Upper lobe of right lung (tissue), 1 donor: ENCODE data around the gene NLGN1. TPM values are rescaled to one million over a fixed set of nuclear protein-coding genes. Genes with fewer than 3 reads are reported as not detected.

Experiments
- ATAC-seq: fragments of 200-7000 bp; cut with Tn5 transposase; one replicate; pipeline ENCODE4 v1.9.1; 2020; ENCODE audit warnings: mild to moderate bottlenecking, moderate library complexity
- DNase-seq: peaks from one replicate; pipeline ENCODE4 v3.0.0-alpha.2; 2020
- H3K27ac ChIP-seq: fragments of 200-600 bp; one replicate; pipeline ENCODE4 v1.8.0; 2022
- H3K27me3 ChIP-seq: fragments of 200-600 bp; one replicate; pipeline ENCODE4 v1.8.0; 2022; ENCODE audit warnings: mild to moderate bottlenecking
- H3K36me3 ChIP-seq: fragments of 200-600 bp; one replicate; pipeline ENCODE4 v1.8.0; 2022
- H3K4me1 ChIP-seq: fragments of 200-600 bp; one replicate; pipeline ENCODE4 v1.8.0; 2022
- H3K4me3 ChIP-seq: fragments of 200-600 bp; one replicate; pipeline ENCODE4 v1.8.0; 2022; ENCODE audit warnings: mild to moderate bottlenecking
- H3K9me3 ChIP-seq: fragments of 200-600 bp; one replicate; pipeline ENCODE4 v1.8.0; 2022
- intact Hi-C: fragments of 100-400 bp; cut with DNase I; formaldehyde crosslinking; loops from one replicate; pipeline ENCODE4 v1.11.0; 2022
- total RNA-seq: library from RNA; stranded (reverse); fragmentation: NEBNext Ultra II Directional; extraction: Animal tissue kit (Norgen Biotek cat#: 25700); gene quantifications from one replicate; pipeline ENCODE4 v1.2.1, GENCODE V29; 2021
- TF ChIP-seq, protein P1 (sequence below): fragments of 200-600 bp; IDR thresholded peaks from one replicate; pipeline ENCODE4 v1.8.0; 2022; ENCODE audit warnings: antibody characterized with exemption
- donor health status: DM: no; HTN: yes; CAD: no; lungs with severe emphysema.

NLGN1 gene
- total RNA-seq, 1 donor from 2014 or later, result 3.3 TPM

GRCh38 chr3:174322789-174323188 lies 925.2 kb downstream of the NLGN1 start:
- no peak for ATAC-seq
- DNase-seq, result no peak
- Histone ChIP-seq H3K4me1 (no peaks in the 10 kb centered on the region), H3K9me3 (no peaks in the 10 kb centered on the region), H3K4me3 (no peak overlapping the region), H3K27ac (no peak overlapping the region), H3K27me3 (no peaks in the 10 kb centered on the region), H3K36me3 (no peaks in the 10 kb centered on the region)
- intact Hi-C loops, result no loop called here
- TF ChIP-seq, protein P1, sequence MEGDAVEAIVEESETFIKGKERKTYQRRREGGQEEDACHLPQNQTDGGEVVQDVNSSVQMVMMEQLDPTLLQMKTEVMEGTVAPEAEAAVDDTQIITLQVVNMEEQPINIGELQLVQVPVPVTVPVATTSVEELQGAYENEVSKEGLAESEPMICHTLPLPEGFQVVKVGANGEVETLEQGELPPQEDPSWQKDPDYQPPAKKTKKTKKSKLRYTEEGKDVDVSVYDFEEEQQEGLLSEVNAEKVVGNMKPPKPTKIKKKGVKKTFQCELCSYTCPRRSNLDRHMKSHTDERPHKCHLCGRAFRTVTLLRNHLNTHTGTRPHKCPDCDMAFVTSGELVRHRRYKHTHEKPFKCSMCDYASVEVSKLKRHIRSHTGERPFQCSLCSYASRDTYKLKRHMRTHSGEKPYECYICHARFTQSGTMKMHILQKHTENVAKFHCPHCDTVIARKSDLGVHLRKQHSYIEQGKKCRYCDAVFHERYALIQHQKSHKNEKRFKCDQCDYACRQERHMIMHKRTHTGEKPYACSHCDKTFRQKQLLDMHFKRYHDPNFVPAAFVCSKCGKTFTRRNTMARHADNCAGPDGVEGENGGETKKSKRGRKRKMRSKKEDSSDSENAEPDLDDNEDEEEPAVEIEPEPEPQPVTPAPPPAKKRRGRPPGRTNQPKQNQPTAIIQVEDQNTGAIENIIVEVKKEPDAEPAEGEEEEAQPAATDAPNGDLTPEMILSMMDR, result no peak

- intact Hi-C loops, result no loop called here
- Histone ChIP-seq H3K27ac (no peak overlapping the region), H3K27me3 (no peaks in the 10 kb centered on the region), H3K4me1 (peaks cover 3% of the 10 kb centered on the region), H3K36me3 (no peaks in the 10 kb centered on the region), H3K4me3 (no peak overlapping the region), H3K9me3 (no peaks in the 10 kb centered on the region)
- ATAC-seq, result no peak
- TF ChIP-seq, protein P1, result no peak
- no peak for DNase-seq
Measured at GRCh38 chr3:174325171-174325570, 927.6 kb downstream of the NLGN1 start.

GRCh38 chr3:174325834-174326700 lies 928.5 kb downstream of the NLGN1 start:
- Histone ChIP-seq H3K9me3 (no peaks in the 10 kb centered on the region), H3K27me3 (no peaks in the 10 kb centered on the region), H3K4me1 (peaks cover 3% of the 10 kb centered on the region), H3K4me3 (no peak overlapping the region), H3K36me3 (no peaks in the 10 kb centered on the region), H3K27ac (no peak overlapping the region)
- TF ChIP-seq, protein P1, result no peak
- DNase-seq (no peak), ATAC-seq (no peak)
- intact Hi-C loops, result no loop called here

- Histone ChIP-seq H3K9me3 (no peaks in the 10 kb centered on the region), H3K27ac (no peak overlapping the region), H3K36me3 (no peaks in the 10 kb centered on the region), H3K4me1 (peaks cover 3% of the 10 kb centered on the region), H3K4me3 (no peak overlapping the region), H3K27me3 (no peaks in the 10 kb centered on the region)
- intact Hi-C loops, result no loop called here
- no peak for DNase-seq
- ATAC-seq, result no peak
- TF ChIP-seq, protein P1, result no peak
Measured at GRCh38 chr3:174329321-174329720, 931.8 kb downstream of the NLGN1 start.

- H3K9me3 ChIP-seq, result no peaks in the 10 kb centered on the region
- no peaks in the 10 kb centered on the region for H3K27me3 ChIP-seq
- peaks cover 3% of the 10 kb centered on the region for H3K4me1 ChIP-seq
- H3K36me3 ChIP-seq, result no peaks in the 10 kb centered on the region
- no peak overlapping the region for H3K27ac ChIP-seq
- H3K4me3 ChIP-seq, result no peak overlapping the region
- TF ChIP-seq, protein P1, result no peak
- DNase-seq, result no peak
- peak; percentile 25 for ATAC-seq
- intact Hi-C loops, result no loop called here
Measured at GRCh38 chr3:174330303-174330702, 932.8 kb downstream of the NLGN1 start.
